HEK293T (cell line): ENCODE results near the gene KLRG1.

Experiments used
- BHLHE40 ChIP-seq: fragments of 450-650 bp; IDR thresholded peaks from 2 replicates; pipeline ENCODE4 v1.6.1; 2016; ENCODE audit warnings: mild to moderate bottlenecking, moderate library complexity, borderline replicate concordance
- CTBP1 ChIP-seq: fragments of 450-650 bp; IDR thresholded peaks from 2 replicates; pipeline ENCODE4 v1.6.1; 2016; ENCODE audit warnings: borderline replicate concordance
- ELF4 ChIP-seq: fragments of 450-650 bp; IDR thresholded peaks from 2 replicates; pipeline ENCODE4 v1.6.1; 2017; ENCODE audit warnings: antibody characterized with exemption
- FOXA1 ChIP-seq: fragments of 450-650 bp; IDR thresholded peaks from 2 replicates; pipeline ENCODE4 v1.6.1; 2016; ENCODE audit warnings: mild to moderate bottlenecking
- FOXK2 ChIP-seq: fragments of 450-650 bp; IDR thresholded peaks from 2 replicates; pipeline ENCODE4 v1.6.1; 2016; ENCODE audit warnings: mild to moderate bottlenecking
- FOXM1 ChIP-seq: fragments of 450-650 bp; IDR thresholded peaks from 2 replicates; pipeline ENCODE4 v1.6.1; 2017; ENCODE audit warnings: mild to moderate bottlenecking, borderline replicate concordance
- L3MBTL2 ChIP-seq: fragments of 450-650 bp; conservative IDR thresholded peaks from 2 replicates; pipeline ENCODE4 v1.6.1; 2016; ENCODE audit warnings: mild to moderate bottlenecking
- LEF1 ChIP-seq: fragments of 450-650 bp; IDR thresholded peaks from 2 replicates; pipeline ENCODE4 v1.6.1; 2017; ENCODE audit warnings: mild to moderate bottlenecking, borderline replicate concordance
- NFRKB ChIP-seq: fragments of 450-650 bp; IDR thresholded peaks from 2 replicates; pipeline ENCODE4 v1.6.1; 2016; ENCODE audit warnings: mild to moderate bottlenecking, moderate library complexity
- PKNOX1 ChIP-seq: fragments of 450-650 bp; IDR thresholded peaks from 2 replicates; pipeline ENCODE4 v1.6.1; 2016
- SP1 ChIP-seq: fragments of 450-650 bp; IDR thresholded peaks from 2 replicates; pipeline ENCODE4 v1.6.1; 2017
- SUZ12 ChIP-seq: fragments of 450-650 bp; IDR thresholded peaks from 2 replicates; pipeline ENCODE4 v1.6.1; 2016; ENCODE audit warnings: mild to moderate bottlenecking
- TARDBP ChIP-seq: fragments of 450-650 bp; IDR thresholded peaks from 2 replicates; pipeline ENCODE4 v1.6.1; 2016
- ZNF384 ChIP-seq: fragments of 450-650 bp; IDR thresholded peaks from 2 replicates; pipeline ENCODE4 v1.6.1; 2016

GRCh38 chr12:9051158-9051550 is 61.8 kb downstream of the KLRG1 start:
- TF ChIP-seq CTBP1 (no peak), FOXA1 (no peak), ZNF384 (no peak), BHLHE40 (no peak), FOXM1 (no peak), NFRKB (no peak), L3MBTL2 (no peak), SP1 (no peak), FOXK2 (no peak), SUZ12 (no peak), TARDBP (no peak), LEF1 (no peak), ELF4 (no peak), PKNOX1 (no peak)
